Neuronal stem cell (in vitro differentiated cells): ENCODE data around the gene CAMTA1.

Experiments used
- DNase-seq: peaks from one replicate; pipeline ENCODE4 v3.0.0-alpha.2; 2013; ENCODE audit warnings: low spot score
- H2AFZ ChIP-seq: one replicate; pipeline ENCODE4 v1.6.1; 2013; ENCODE audit warnings: mild to moderate bottlenecking, low read length, inconsistent platforms
- H2AK5ac ChIP-seq: 2 replicates; pipeline ENCODE4 v1.6.1; 2013; ENCODE audit warnings: low read depth, mild to moderate bottlenecking, inconsistent platforms, low read length, moderate library complexity, mixed read lengths
- H2BK120ac ChIP-seq: 2 replicates; pipeline ENCODE4 v1.6.1; 2013; ENCODE audit warnings: low read depth, mild to moderate bottlenecking, inconsistent platforms, low read length, moderate library complexity, mixed read lengths
- H2BK12ac ChIP-seq: one replicate; pipeline ENCODE4 v1.6.1; 2013; ENCODE audit warnings: low read length, inconsistent platforms
- H2BK15ac ChIP-seq: 2 replicates; pipeline ENCODE4 v1.6.1; 2013; ENCODE audit warnings: mild to moderate bottlenecking, low read length, inconsistent platforms, mixed read lengths
- H2BK5ac ChIP-seq: one replicate; pipeline ENCODE4 v1.6.1; 2013; ENCODE audit warnings: inconsistent platforms, mild to moderate bottlenecking, low read length, moderate library complexity
- H3K14ac ChIP-seq: one replicate; pipeline ENCODE4 v1.6.1; 2013; ENCODE audit warnings: low read length, inconsistent platforms
- H3K18ac ChIP-seq: 2 replicates; pipeline ENCODE4 v1.6.1; 2013; ENCODE audit warnings: low read length, inconsistent platforms
- H3K23ac ChIP-seq: 2 replicates; pipeline ENCODE4 v1.6.1; 2013; ENCODE audit warnings: low read depth, mild to moderate bottlenecking, mixed read lengths, low read length, inconsistent platforms; ENCODE audit not compliant: poor library complexity
- H3K27ac ChIP-seq: replicated peaks from 3 replicates; pipeline ENCODE4 v1.5.1; 2013; ENCODE audit warnings: low read length, inconsistent platforms
- H3K27me3 ChIP-seq, 3 experiments: 2 replicates each; pipeline ENCODE4 v1.6.1; 2013; ENCODE audit warnings: low read length in 3 of 3, mild to moderate bottlenecking in 2 of 3, inconsistent platforms in 1 of 3, low read depth in 1 of 3, mixed read lengths in 1 of 3, moderate library complexity in 1 of 3; ENCODE audit not compliant: control insufficient read depth in 3 of 3, insufficient read depth in 3 of 3
- H3K36me3 ChIP-seq, 2 donors: replicated peaks in 1 of 2; 2 replicates each; pipeline ENCODE4 v1.6.1; 2013; ENCODE audit warnings: low read length in 2 of 2; ENCODE audit not compliant: control insufficient read depth in 2 of 2, insufficient read depth in 2 of 2
- H3K4ac ChIP-seq: 2 replicates; pipeline ENCODE4 v1.6.1; 2013; ENCODE audit warnings: inconsistent platforms, mild to moderate bottlenecking, low read length, moderate library complexity
- H3K4me1 ChIP-seq, 2 donors: 1 replicate in 1 of 2; 2 replicates in 1 of 2; pipeline ENCODE4 v1.6.1; 2013; ENCODE audit warnings: low read length in 2 of 2, low read depth in 1 of 2; ENCODE audit not compliant: control insufficient read depth in 2 of 2, insufficient read depth in 1 of 2
- H3K4me2 ChIP-seq: one replicate; pipeline ENCODE4 v1.6.1; 2013; ENCODE audit warnings: mild to moderate bottlenecking, low read length, inconsistent platforms; ENCODE audit not compliant: insufficient read depth, poor library complexity, severe bottlenecking
- H3K4me3 ChIP-seq, 2 donors: 2 replicates each; pipeline ENCODE4 v1.5.1; 2013; ENCODE audit warnings: low read length in 2 of 2, mild to moderate bottlenecking in 2 of 2, inconsistent platforms in 1 of 2, moderate library complexity in 1 of 2
- H3K79me1 ChIP-seq: one replicate; pipeline ENCODE4 v1.6.1; 2013; ENCODE audit warnings: low read depth, mild to moderate bottlenecking, inconsistent platforms, low read length, moderate library complexity
- H3K9ac ChIP-seq: one replicate; pipeline ENCODE4 v1.6.1; 2013; ENCODE audit warnings: mild to moderate bottlenecking, low read depth, low read length, inconsistent platforms; ENCODE audit not compliant: poor library complexity
- H3K9me3 ChIP-seq, 2 donors: replicated peaks in 1 of 2; 2 replicates each; pipeline versions ENCODE3 to v1.6.1; 2013; ENCODE audit warnings: low read length in 2 of 2, mild to moderate bottlenecking in 2 of 2, inconsistent platforms in 1 of 2, low read depth in 1 of 2, mixed read lengths in 1 of 2, moderate library complexity in 1 of 2; ENCODE audit not compliant: control insufficient read depth in 2 of 2, insufficient read depth in 1 of 2
- H4K8ac ChIP-seq: one replicate; pipeline ENCODE4 v1.6.1; 2013; ENCODE audit warnings: low read depth, mild to moderate bottlenecking, inconsistent platforms, low read length, moderate library complexity
- H4K91ac ChIP-seq: one replicate; pipeline ENCODE4 v1.6.1; 2013; ENCODE audit warnings: low read length, low read depth, mild to moderate bottlenecking, inconsistent platforms; ENCODE audit not compliant: poor library complexity
- WGBS, 2 donors: extraction: QIAGEN DNeasy Blood & Tissue Kit; methylation state at CpG; one replicate each; pipeline ENCODE4 v1.1.7; 2013; ENCODE audit warnings: missing lambda C conversion rate in 2 of 2, mixed read lengths in 1 of 2; ENCODE audit not compliant: insufficient read length in 2 of 2, insufficient replicate concordance in 1 of 2; ENCODE audit errors: extremely low coverage in 2 of 2; 5-methylcytosine and 5-hydroxymethylcytosine counted together

The CAMTA1 gene

DNA sequence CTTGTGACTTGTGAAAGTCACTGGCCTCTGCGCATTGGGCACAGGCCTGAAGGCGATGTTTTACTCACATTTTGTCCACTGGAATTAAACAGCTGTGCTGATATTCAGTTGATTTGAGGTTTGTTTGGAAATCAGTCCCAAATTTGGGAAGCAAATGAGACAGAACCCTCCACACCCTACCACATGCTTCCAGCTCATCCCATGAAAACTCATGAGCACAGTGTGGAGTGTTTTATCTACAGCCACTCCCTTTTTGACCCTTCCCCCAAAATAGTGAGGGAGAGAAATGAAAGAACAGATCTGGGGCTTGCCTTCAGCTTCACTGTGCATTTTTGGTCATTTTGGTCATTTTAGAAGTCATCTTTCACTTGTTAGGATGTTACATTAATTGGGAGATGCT, 101.3 kb downstream of the CAMTA1 start:
- no peak overlapping the region for H3K4ac ChIP-seq
- no peak overlapping the region for H2BK120ac ChIP-seq
- no peak overlapping the region for H4K91ac ChIP-seq
- peaks cover 0 to 2% of the 10 kb centered on the region in 2 donors for H3K4me1 ChIP-seq
- H3K79me1 ChIP-seq = peaks cover 2% of the 10 kb centered on the region
- H3K14ac ChIP-seq = no peak overlapping the region
- H3K4me2 ChIP-seq = no peak overlapping the region
- H3K4me3 ChIP-seq = no peak overlapping the region
- H3K23ac ChIP-seq = no peak overlapping the region
- no peak overlapping the region for H2AK5ac ChIP-seq
- no peak overlapping the region for H3K18ac ChIP-seq
- H2BK15ac ChIP-seq = no peak overlapping the region
- H2AFZ ChIP-seq = no peak overlapping the region
- WGBS, 2 donors = no CpG with 5 or more reads among the region's 2 CpGs
- H3K27me3 ChIP-seq = no peaks in the 10 kb centered on the region
- no peak overlapping the region for H3K27ac ChIP-seq
- no peaks in the 10 kb centered on the region for H3K9me3 ChIP-seq
- no peak overlapping the region for H2BK12ac ChIP-seq
- no peak for DNase-seq
- H3K36me3 ChIP-seq = peaks cover 0 to 9% of the 10 kb centered on the region in 2 donors
- H3K9ac ChIP-seq = no peak overlapping the region
- H4K8ac ChIP-seq = no peak overlapping the region
- no peak overlapping the region for H2BK5ac ChIP-seq

DNA sequence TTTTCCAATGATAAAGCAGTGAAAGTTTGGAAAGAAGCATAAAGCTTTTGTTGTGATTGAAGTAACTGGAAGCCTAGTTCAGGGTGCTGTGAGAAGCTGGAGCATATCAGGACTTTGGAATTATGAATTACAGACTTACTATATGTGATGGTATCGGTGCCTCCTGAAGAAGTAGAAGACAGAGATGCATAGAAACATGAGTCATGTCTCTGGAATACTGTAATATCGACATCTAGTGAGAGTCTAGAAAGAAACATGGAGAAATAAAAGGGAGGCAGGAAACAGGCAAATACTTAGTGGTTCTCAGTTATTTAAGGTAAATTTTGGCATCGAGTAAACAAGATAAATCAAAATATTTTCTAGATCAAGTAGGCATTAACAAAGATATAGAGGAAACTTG, 103.0 kb downstream of the CAMTA1 start:
- Histone ChIP-seq H3K9me3 (no peaks in the 10 kb centered on the region), H2BK12ac (no peak overlapping the region), H3K4me2 (no peak overlapping the region), H3K79me1 (peaks cover 2% of the 10 kb centered on the region), H3K4me3 (no peak overlapping the region), H3K36me3 (peaks cover 0 to 9% of the 10 kb centered on the region in 2 donors), H3K14ac (no peak overlapping the region), H3K27me3 (no peaks in the 10 kb centered on the region), H2BK120ac (no peak overlapping the region), H2BK5ac (no peak overlapping the region), H3K4me1 (peaks cover 0 to 2% of the 10 kb centered on the region in 2 donors), H2AFZ (no peak overlapping the region), H4K8ac (no peak overlapping the region), H3K4ac (no peak overlapping the region), H2AK5ac (no peak overlapping the region), H3K18ac (no peak overlapping the region), H3K27ac (no peak overlapping the region), H3K9ac (no peak overlapping the region), H3K23ac (no peak overlapping the region), H4K91ac (no peak overlapping the region), H2BK15ac (no peak overlapping the region)
- no CpG with 5 or more reads among the region's 3 CpGs for WGBS, 2 donors
- no peak for DNase-seq

DNA sequence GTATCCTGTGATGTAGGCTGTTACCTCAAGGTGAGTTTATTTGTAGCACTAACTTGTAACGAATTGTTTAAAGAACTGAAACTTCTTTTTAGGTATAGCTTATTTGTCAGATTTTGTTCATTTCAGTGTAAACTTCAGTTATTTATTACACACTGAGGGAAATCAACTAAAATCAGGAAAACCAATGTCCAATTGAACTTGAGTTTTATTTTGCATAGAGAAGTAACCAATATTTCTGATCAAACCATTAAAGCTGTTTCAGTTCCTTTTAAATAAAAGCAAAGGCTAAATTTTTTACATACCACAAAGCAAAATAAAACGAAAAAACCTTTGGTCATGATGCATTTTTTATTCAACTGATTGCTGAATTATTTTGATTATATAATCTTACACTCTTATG, 103.6 kb downstream of the CAMTA1 start:
- H3K36me3 ChIP-seq = peaks cover 0 to 9% of the 10 kb centered on the region in 2 donors
- no peak overlapping the region for H3K27ac ChIP-seq
- peaks cover 0 to 2% of the 10 kb centered on the region in 2 donors for H3K4me1 ChIP-seq
- no peak overlapping the region for H4K8ac ChIP-seq
- peaks cover 2% of the 10 kb centered on the region for H3K79me1 ChIP-seq
- H3K14ac ChIP-seq = no peak overlapping the region
- no peak overlapping the region for H2AFZ ChIP-seq
- H3K4me3 ChIP-seq = no peak overlapping the region
- no peak overlapping the region for H2AK5ac ChIP-seq
- WGBS, 2 donors = no CpG with 5 or more reads among the region's 2 CpGs
- H3K18ac ChIP-seq = no peak overlapping the region
- H4K91ac ChIP-seq = no peak overlapping the region
- no peak overlapping the region for H3K4ac ChIP-seq
- no peak overlapping the region for H3K23ac ChIP-seq
- no peak for DNase-seq
- H2BK120ac ChIP-seq = no peak overlapping the region
- H2BK12ac ChIP-seq = no peak overlapping the region
- H3K4me2 ChIP-seq = no peak overlapping the region
- H3K9me3 ChIP-seq = no peaks in the 10 kb centered on the region
- H3K9ac ChIP-seq = no peak overlapping the region
- no peaks in the 10 kb centered on the region for H3K27me3 ChIP-seq
- H2BK15ac ChIP-seq = no peak overlapping the region
- no peak overlapping the region for H2BK5ac ChIP-seq

DNA sequence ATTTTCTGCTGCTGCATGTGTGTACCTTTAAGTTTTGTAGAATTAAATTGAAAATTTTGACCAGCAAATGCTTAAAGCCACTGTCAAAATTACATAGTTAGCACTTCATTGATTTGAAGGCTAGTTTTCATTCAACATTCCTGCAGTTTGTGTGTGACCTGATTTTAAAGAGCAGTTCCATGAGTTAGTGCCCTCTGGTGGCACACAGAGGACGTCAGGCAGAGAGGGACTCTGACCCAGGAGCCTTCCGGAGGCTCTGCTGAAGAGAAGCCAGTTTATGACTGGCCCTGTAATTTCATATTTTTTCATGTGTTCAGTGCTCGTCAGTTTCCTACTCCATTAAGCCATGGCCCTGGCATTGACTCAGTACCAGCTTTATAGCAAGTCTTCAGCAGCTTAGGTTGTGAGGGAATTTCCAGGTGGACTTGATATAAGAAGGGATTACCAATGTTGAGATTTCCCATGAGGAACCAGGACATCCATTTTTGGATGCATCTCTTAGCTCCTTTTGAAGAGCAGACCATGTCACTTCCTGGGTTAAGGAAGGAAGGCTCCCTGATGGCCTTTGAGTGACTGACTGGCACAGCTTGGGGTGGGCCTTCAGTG, 104.7 kb downstream of the CAMTA1 start:
- no peak overlapping the region for H4K8ac ChIP-seq
- no peak overlapping the region for H3K27ac ChIP-seq
- H3K79me1 ChIP-seq = peaks cover 2% of the 10 kb centered on the region
- H3K4me1 ChIP-seq = peaks cover 0 to 2% of the 10 kb centered on the region in 2 donors
- H2AK5ac ChIP-seq = no peak overlapping the region
- H2BK120ac ChIP-seq = no peak overlapping the region
- H3K14ac ChIP-seq = no peak overlapping the region
- H3K9ac ChIP-seq = no peak overlapping the region
- no peak overlapping the region for H4K91ac ChIP-seq
- no peak overlapping the region for H2AFZ ChIP-seq
- H3K9me3 ChIP-seq = no peaks in the 10 kb centered on the region
- no peak overlapping the region for H2BK12ac ChIP-seq
- H3K23ac ChIP-seq = no peak overlapping the region
- H2BK5ac ChIP-seq = no peak overlapping the region
- DNase-seq = peak; percentile 20
- H3K18ac ChIP-seq = no peak overlapping the region
- H3K4me3 ChIP-seq = no peak overlapping the region
- no peak overlapping the region for H3K4ac ChIP-seq
- no peak overlapping the region for H3K4me2 ChIP-seq
- no peaks in the 10 kb centered on the region for H3K27me3 ChIP-seq
- no CpG with 5 or more reads among the region's 3 CpGs for WGBS, 2 donors
- H2BK15ac ChIP-seq = no peak overlapping the region
- peaks cover 0 to 9% of the 10 kb centered on the region in 2 donors for H3K36me3 ChIP-seq
